NCI-H82 treated with DMSO at 0.1 percent for 48 hours (cell line): ENCODE results near the gene XYLT1.

ENCODE experiments used
- DNase-seq: peaks from one replicate; lab custom pipeline; 2025; ENCODE audit not compliant: unreplicated experiment; lab: John Stamatoyannopoulos, UW

Gene XYLT1

GRCh38 chr16:17362183-17362582 lies 108.6 kb downstream of the XYLT1 start:
- no peak for DNase-seq

DNA sequence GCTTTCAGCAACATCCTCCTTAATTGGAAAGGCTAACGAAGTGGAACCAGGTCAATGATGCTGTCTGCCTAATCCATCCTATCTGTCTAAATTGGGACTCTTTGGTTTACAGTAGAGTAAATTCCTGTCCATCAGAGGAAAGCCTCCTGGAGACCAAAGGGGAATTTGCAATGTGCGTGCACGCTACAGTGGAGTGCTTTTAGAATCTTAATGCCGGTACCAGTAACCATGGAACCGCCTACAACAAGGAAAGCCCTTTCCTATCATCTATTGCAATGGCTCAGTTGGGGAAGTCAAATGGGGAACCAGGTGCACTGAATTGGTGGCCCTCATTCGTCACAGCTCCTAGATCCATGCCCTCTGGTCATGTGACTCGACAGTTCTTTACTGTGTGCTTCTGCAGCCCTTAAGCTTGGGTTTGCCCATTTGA lies 110.1 kb downstream of the XYLT1 start:
- DNase-seq, result no peak

- DNase-seq, result no peak
Measured at GRCh38 chr16:17359788-17360390, 110.9 kb downstream of the XYLT1 start.

- DNase-seq, result no peak
Measured at GRCh38 chr16:17358846-17359245, 111.9 kb downstream of the XYLT1 start.

GRCh38 chr16:17358355-17358754 lies 112.4 kb downstream of the XYLT1 start:
- no peak for DNase-seq

- DNase-seq, result no peak
Measured at GRCh38 chr16:17357307-17358062, 113.3 kb downstream of the XYLT1 start.

DNA sequence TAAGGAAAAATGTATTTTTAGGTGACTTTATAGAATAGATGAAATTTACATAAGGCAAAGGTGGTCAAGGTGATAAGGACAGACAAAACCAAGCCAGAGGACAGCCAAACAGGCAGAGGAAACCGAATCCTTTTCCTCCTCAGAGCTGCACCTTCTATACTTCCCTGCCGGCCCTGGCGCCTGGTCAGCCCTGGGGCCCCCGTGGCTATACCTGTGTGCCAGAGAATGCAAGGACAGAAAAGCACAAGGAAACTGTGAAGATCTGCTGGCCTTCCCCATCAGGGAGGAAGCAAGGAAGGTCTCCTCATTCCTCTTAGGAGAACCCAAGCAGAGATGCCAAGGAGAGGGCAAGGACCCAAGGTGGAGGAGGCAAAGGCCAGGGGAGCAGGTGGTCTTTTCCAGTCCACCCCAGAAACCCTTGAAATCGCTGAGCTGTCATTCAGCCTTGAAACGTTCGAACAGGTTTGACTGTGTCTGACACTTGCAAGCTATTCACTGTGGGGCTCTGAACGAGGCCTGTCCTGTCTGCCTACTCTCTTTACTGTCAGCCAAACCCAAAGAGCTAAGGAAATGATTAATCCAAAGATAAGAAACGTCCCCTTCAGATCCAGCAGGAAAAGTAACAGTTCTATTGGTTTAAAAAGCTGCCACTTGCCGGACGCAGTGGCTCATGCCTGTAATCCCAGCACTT lies 114.4 kb downstream of the XYLT1 start:
- no peak for DNase-seq

GRCh38 chr16:17354685-17355084 lies 116.1 kb downstream of the XYLT1 start:
- no peak for DNase-seq

DNA sequence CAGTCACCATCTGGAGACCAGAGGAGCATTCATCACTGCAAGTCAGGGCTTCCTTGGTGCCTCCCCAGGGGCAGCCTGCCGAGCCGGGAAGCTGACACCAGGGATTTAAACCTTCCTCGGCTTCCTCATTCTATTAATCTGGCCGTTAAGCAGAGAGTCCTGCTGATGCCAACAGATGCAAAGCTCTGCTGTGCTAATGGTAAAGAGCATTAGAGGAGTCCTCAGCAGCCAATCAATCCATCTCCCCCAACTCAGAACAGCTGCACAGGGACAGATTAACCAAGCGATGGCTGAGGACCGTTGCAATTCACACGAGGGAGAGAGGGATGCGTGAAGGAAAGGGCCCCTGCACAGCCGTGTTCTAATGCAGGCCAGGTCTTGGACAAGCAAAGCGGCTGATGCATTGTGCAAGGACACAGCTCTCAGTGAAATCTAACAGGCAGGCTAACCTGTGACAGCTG lies 116.6 kb downstream of the XYLT1 start:
- peak; percentile 99 for DNase-seq

GRCh38 chr16:17353561-17353960 lies 117.2 kb downstream of the XYLT1 start:
- DNase-seq, result no peak

DNA sequence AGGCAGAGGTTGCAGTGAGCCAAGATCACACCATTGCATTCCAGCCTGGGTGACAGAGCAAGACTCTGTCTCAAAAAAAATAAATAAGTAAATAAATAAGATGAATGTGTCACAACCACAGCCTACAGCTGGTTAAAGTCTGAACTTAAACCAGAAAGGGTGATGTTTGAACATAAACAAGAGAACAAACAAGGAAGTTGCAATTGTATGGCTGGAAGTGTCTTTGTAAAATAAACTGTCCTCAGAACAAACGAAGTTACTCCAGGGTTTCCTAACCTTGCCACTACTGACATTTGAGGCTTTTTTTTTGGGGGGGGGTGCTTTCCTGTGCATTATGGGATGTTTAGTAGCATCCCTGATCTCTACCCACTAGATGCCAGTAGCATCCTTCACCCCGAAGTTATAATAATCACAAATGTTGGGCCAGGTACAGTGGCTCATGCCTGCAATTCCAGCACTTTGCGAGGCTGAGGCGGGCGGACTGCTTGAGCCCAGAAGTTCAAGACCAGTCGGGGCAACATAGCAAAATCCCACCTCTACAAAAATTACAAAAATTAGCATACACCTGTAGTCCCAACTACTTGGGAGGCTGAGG lies 119.2 kb downstream of the XYLT1 start:
- no peak for DNase-seq

DNA sequence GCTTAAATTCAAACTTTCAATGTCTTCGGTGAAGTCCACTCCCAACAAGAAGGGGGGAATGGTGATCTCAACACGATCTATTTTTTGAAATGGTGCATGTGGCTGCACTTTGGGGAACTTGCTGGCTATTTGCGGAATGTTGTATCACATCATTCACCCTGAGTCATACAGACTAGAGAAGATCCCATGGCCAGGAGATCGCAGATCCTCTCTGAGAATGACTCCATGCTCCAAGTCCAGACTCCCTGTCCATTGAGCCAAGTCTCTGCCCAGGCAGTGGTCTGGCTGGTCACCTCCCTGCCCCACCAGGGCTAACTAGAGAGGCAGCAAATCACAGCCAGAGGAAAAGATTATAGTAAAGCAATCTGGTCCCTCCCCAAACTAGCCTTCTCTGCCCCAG lies 120.6 kb downstream of the XYLT1 start:
- no peak for DNase-seq

DNA sequence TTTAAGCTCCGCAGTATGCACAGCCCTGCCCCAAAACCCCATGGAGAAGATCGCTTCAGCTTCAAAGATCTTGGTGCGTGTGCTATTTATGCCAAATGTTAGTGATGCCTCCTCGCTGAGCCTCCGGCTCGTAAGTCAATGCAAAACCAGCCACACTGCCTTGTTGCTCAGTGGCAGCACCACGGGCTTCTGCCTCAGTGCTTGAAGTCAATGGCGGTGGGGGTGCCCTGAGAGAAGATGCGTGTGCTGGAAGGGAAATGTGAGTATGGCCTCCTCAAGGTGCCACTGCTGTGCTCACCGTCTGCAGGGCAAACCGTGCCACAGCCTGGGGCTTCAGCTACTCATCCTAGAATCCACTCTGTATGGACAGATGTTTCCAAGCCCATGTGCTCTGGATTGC lies 121.9 kb downstream of the XYLT1 start:
- DNase-seq, result no peak

DNA sequence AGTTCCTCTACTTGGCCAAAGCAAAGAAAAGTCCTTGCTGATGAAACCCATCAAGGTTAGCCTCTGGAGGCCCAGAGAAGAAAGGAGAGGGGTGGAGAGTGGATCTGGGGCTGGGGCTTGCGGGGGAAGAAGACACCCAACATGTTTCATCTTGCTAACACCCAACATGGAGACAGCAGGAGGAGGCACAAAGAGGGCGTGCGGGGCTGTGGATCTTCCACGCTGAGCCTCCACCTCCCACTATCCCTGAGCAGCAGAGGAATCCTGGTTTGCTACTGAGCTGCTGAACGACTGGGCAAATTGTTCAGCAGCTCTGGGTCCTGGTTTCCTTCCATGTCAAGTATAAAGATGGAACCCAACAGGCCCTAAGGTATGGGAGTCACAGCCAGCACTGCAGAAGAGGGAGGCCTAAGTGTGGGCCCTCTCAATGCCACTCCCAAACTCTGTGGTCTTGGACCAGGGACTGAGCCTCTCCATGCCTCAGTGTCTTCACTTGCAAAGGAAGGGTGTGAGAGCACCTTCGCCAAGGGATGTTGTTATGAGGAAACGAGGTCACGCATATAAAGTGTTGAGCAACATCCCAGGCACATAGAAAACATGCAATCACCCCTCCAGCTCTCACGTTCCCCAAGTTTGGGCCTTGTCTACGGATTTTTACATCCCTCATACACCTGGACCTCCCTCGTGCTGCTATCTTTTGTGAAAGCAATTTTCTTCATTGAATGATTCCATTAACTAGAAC lies 122.5 kb downstream of the XYLT1 start:
- no peak for DNase-seq

GRCh38 chr16:17347624-17348023 lies 123.1 kb downstream of the XYLT1 start:
- no peak for DNase-seq

- DNase-seq, result no peak
Measured at GRCh38 chr16:17346621-17347569, 123.9 kb downstream of the XYLT1 start.

GRCh38 chr16:17345043-17345442 lies 125.7 kb downstream of the XYLT1 start:
- DNase-seq, result no peak

DNA sequence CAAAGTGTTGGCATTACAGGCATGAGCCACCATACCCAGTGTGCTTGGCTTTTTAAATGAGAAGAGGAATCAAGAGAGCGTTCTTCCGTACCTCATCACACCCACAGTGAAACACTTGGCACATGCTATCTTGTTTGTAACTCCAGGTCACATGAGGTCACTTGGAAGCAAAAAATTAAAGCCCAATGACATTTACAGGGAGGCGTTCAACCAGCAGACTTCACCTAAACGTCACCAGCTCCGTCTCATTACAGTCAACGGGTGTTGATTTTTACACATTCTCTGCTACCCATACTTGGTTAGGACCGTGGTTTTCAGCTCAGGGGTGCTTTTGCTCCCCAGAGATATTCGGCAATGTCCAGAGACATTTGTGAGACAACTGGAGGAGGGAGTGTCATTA lies 127.0 kb downstream of the XYLT1 start:
- DNase-seq, result no peak

- DNase-seq, result no peak
Measured at GRCh38 chr16:17343028-17343427, 127.7 kb downstream of the XYLT1 start.

GRCh38 chr16:17342031-17342430 lies 128.7 kb downstream of the XYLT1 start:
- no peak for DNase-seq
